Neural cell (in vitro differentiated cells): ENCODE measurements around the gene TNFAIP3.

ENCODE experiments used
- CTCF ChIP-seq: fragments of 450-650 bp; IDR thresholded peaks from 2 replicates; pipeline ENCODE4 v1.5.1; 2014; ENCODE audit warnings: antibody characterized with exemption, mild to moderate bottlenecking, moderate library complexity; ENCODE audit not compliant: poor library complexity, severe bottlenecking
- EP300 ChIP-seq: fragments of 450-650 bp; conservative IDR thresholded peaks from 2 replicates; pipeline ENCODE4 v1.6.1; 2014; ENCODE audit warnings: antibody characterized with exemption, mild to moderate bottlenecking, moderate library complexity; ENCODE audit not compliant: poor library complexity, severe bottlenecking
- MXI1 ChIP-seq: fragments of 450-650 bp; conservative IDR thresholded peaks from 2 replicates; pipeline ENCODE4 v1.6.1; 2014; ENCODE audit warnings: antibody characterized with exemption, mild to moderate bottlenecking; ENCODE audit not compliant: poor library complexity, severe bottlenecking

GRCh38 chr6:137913996-137914529 lies 47.0 kb downstream of the TNFAIP3 start:
- TF ChIP-seq CTCF (no peak), MXI1 (no peak), EP300 (no peak)
